ENCODE data around the gene NR1D1.

DNA sequence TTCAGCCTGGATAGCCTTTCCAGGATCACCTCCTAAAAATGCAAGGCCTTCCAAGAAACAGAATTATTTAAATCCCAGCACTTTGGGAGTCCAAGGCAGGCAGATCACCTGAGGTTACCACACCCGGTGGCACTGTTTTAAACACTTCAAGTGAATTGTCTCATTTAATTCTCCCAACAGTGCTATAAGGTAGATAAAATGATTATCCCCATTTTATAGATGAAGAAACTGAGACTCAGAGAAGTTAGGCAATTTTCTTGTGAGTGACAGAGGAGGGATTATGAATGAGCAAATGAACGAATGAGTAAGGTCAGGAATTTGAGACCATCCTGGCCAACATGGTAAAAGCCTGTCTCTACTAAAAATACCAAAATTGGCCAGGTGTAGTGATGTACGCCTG lies 20.8 kb downstream of the NR1D1 start:
- TF ChIP-seq, protein P1, sequence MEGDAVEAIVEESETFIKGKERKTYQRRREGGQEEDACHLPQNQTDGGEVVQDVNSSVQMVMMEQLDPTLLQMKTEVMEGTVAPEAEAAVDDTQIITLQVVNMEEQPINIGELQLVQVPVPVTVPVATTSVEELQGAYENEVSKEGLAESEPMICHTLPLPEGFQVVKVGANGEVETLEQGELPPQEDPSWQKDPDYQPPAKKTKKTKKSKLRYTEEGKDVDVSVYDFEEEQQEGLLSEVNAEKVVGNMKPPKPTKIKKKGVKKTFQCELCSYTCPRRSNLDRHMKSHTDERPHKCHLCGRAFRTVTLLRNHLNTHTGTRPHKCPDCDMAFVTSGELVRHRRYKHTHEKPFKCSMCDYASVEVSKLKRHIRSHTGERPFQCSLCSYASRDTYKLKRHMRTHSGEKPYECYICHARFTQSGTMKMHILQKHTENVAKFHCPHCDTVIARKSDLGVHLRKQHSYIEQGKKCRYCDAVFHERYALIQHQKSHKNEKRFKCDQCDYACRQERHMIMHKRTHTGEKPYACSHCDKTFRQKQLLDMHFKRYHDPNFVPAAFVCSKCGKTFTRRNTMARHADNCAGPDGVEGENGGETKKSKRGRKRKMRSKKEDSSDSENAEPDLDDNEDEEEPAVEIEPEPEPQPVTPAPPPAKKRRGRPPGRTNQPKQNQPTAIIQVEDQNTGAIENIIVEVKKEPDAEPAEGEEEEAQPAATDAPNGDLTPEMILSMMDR (IDR thresholded peaks at IDR 0.05; ENCODE audit: low read depth, low read length) = no peak
- TF ChIP-seq POLR2A (IDR thresholded peaks at IDR 0.05; ENCODE audit: extremely low read depth, insufficient read length) = no peak

Data from NB4 (cell line).